ENCODE results near the gene GNG12. TPM values are rescaled to one million over a fixed set of nuclear protein-coding genes. Genes with fewer than 3 reads are reported as not detected.

The GNG12 gene
- total RNA-seq, 1 experiment from 2014 or later: 70.0 TPM

DNA sequence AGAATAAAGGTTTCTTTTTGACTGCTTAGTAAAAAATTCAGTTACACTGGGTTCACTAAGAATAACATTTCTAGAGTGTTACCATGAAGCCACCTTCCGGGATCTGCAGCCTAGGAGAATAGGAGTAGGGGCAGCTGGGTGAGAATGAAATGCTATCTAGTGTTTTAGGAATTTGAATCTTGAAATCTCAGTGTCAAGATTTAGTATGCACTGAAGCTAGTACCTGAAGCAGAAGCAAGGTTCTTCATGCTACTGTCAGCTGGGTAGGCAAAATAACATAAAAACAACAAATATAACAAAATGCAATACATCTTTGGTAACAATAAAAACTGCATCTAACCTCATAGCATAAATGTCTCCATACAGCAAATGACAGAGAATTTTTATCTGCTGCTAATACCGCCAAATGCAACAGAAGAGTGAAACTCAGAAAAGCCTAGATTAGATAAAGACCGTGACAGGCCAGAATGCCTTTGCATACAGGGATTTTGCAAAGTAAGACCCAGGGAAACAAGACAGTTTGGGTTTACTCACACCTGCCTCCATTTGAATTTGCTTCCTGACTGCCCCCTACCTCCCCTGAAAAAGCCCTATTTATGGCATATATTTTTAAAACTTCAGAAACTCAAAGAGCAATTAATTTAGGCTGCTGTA, 90.1 kb downstream of the GNG12 start:
- CTCF ChIA-PET: interaction anchor here (0.6 kb wide), 1 partner anchor 23 kb away, joined by 3 read pairs; no protein-coding TSS in a partner anchor

GRCh38 chr1:67741736-67742135, 91.5 kb downstream of the GNG12 start:
- ChIA-PET POLR2A (no interaction called here), CTCF (no interaction called here)

More for the DNA sequence above, 90.1 kb downstream of the GNG12 start:
- TF ChIP-seq, protein P1, sequence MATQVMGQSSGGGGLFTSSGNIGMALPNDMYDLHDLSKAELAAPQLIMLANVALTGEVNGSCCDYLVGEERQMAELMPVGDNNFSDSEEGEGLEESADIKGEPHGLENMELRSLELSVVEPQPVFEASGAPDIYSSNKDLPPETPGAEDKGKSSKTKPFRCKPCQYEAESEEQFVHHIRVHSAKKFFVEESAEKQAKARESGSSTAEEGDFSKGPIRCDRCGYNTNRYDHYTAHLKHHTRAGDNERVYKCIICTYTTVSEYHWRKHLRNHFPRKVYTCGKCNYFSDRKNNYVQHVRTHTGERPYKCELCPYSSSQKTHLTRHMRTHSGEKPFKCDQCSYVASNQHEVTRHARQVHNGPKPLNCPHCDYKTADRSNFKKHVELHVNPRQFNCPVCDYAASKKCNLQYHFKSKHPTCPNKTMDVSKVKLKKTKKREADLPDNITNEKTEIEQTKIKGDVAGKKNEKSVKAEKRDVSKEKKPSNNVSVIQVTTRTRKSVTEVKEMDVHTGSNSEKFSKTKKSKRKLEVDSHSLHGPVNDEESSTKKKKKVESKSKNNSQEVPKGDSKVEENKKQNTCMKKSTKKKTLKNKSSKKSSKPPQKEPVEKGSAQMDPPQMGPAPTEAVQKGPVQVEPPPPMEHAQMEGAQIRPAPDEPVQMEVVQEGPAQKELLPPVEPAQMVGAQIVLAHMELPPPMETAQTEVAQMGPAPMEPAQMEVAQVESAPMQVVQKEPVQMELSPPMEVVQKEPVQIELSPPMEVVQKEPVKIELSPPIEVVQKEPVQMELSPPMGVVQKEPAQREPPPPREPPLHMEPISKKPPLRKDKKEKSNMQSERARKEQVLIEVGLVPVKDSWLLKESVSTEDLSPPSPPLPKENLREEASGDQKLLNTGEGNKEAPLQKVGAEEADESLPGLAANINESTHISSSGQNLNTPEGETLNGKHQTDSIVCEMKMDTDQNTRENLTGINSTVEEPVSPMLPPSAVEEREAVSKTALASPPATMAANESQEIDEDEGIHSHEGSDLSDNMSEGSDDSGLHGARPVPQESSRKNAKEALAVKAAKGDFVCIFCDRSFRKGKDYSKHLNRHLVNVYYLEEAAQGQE (IDR thresholded peaks at IDR 0.05; ENCODE audit: insufficient read depth in 1 of 2, low read depth in 2 of 2, low read length in 1 of 2): no peak
- TF ChIP-seq, protein P2, sequence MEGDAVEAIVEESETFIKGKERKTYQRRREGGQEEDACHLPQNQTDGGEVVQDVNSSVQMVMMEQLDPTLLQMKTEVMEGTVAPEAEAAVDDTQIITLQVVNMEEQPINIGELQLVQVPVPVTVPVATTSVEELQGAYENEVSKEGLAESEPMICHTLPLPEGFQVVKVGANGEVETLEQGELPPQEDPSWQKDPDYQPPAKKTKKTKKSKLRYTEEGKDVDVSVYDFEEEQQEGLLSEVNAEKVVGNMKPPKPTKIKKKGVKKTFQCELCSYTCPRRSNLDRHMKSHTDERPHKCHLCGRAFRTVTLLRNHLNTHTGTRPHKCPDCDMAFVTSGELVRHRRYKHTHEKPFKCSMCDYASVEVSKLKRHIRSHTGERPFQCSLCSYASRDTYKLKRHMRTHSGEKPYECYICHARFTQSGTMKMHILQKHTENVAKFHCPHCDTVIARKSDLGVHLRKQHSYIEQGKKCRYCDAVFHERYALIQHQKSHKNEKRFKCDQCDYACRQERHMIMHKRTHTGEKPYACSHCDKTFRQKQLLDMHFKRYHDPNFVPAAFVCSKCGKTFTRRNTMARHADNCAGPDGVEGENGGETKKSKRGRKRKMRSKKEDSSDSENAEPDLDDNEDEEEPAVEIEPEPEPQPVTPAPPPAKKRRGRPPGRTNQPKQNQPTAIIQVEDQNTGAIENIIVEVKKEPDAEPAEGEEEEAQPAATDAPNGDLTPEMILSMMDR (IDR thresholded peaks at IDR 0.05): no peak
- TF ChIP-seq POLR2AphosphoS5 (IDR thresholded peaks at IDR 0.05; ENCODE audit: low read depth, low read length) (no peak), SIN3A (IDR thresholded peaks at IDR 0.05; ENCODE audit: borderline replicate concordance, insufficient read depth, low read depth, low read length) (no peak), TCF7L2 (IDR thresholded peaks at IDR 0.05; ENCODE audit: low read depth, low read length) (no peak)
- Histone ChIP-seq H3K27me3 (ENCODE audit: control insufficient read depth, insufficient read depth, low read length) (no peaks in the 10 kb centered on the region), H3K9me3 (ENCODE audit: control insufficient read depth, insufficient read depth, low read depth, low read length) (no peaks in the 10 kb centered on the region), H3K36me3 (ENCODE audit: control insufficient read depth, insufficient read depth, low read length) (no peaks in the 10 kb centered on the region), H3K4me3 (ENCODE audit: low read depth in 2 of 2, low read length in 2 of 2) (no peak overlapping the region), H3K27ac (ENCODE audit: low read length) (no peak overlapping the region), H3K4me1 (ENCODE audit: control insufficient read depth, insufficient read depth, low read length) (peaks cover 12% of the 10 kb centered on the region)
- POLR2A ChIA-PET: no interaction called here
- in situ Hi-C loops (cut with HindIII; ENCODE audit: low pct_unique_long_range_greater_than_20kb, low sequenced_read_pairs) (no loop called here), intact Hi-C loops (cut with micrococcal nuclease; ENCODE audit: unreplicated experiment) (no loop called here)
- no peak for DNase-seq (ENCODE audit: low read depth, low spot score)
- ATAC-seq: no peak
- BruUV-seq (replicated peaks): no TSS peak

More at GRCh38 chr1:67741736-67742135, 91.5 kb downstream of the GNG12 start:
- ATAC-seq: no peak
- in situ Hi-C loops (cut with HindIII; ENCODE audit: low pct_unique_long_range_greater_than_20kb, low sequenced_read_pairs): no loop called here
- no TSS peak for BruUV-seq (replicated peaks)
- Histone ChIP-seq H3K36me3 (ENCODE audit: control insufficient read depth, insufficient read depth, low read length) (no peaks in the 10 kb centered on the region), H3K4me3 (ENCODE audit: low read depth in 2 of 2, low read length in 2 of 2) (no peak overlapping the region), H3K9me3 (ENCODE audit: control insufficient read depth, insufficient read depth, low read depth, low read length) (no peaks in the 10 kb centered on the region), H3K27ac (ENCODE audit: low read length) (no peak overlapping the region), H3K4me1 (ENCODE audit: control insufficient read depth, insufficient read depth, low read length) (peaks cover 5% of the 10 kb centered on the region), H3K27me3 (ENCODE audit: control insufficient read depth, insufficient read depth, low read length) (no peaks in the 10 kb centered on the region)
- TF ChIP-seq, protein P2 (IDR thresholded peaks at IDR 0.05): no peak
- TF ChIP-seq POLR2AphosphoS5 (IDR thresholded peaks at IDR 0.05; ENCODE audit: low read depth, low read length) (no peak), TCF7L2 (IDR thresholded peaks at IDR 0.05; ENCODE audit: low read depth, low read length) (no peak), SIN3A (IDR thresholded peaks at IDR 0.05; ENCODE audit: borderline replicate concordance, insufficient read depth, low read depth, low read length) (no peak)
- TF ChIP-seq, protein P1 (IDR thresholded peaks at IDR 0.05; ENCODE audit: insufficient read depth in 1 of 2, low read depth in 2 of 2, low read length in 1 of 2): no peak
- no peak for DNase-seq (ENCODE audit: low read depth, low spot score)
- intact Hi-C loops (cut with micrococcal nuclease; ENCODE audit: unreplicated experiment): no loop called here

All from Panc1 (cell line).